GM20000 (cell line): ENCODE measurements around the gene UBE2L3.
A peak's percentile ranks its signal among the peaks of the same experiment; 100 is the strongest.

Source experiments
- DNase-seq: peaks from one replicate; pipeline ENCODE4 v3.0.0; 2012; ENCODE audit warnings: low spot score
- CTCF ChIP-seq: IDR thresholded peaks from 2 replicates; pipeline ENCODE4 v1.5.1; 2012; ENCODE audit warnings: mild to moderate bottlenecking, control low read depth; ENCODE audit errors: extremely low read depth, missing control alignments

UBE2L3 gene

DNA sequence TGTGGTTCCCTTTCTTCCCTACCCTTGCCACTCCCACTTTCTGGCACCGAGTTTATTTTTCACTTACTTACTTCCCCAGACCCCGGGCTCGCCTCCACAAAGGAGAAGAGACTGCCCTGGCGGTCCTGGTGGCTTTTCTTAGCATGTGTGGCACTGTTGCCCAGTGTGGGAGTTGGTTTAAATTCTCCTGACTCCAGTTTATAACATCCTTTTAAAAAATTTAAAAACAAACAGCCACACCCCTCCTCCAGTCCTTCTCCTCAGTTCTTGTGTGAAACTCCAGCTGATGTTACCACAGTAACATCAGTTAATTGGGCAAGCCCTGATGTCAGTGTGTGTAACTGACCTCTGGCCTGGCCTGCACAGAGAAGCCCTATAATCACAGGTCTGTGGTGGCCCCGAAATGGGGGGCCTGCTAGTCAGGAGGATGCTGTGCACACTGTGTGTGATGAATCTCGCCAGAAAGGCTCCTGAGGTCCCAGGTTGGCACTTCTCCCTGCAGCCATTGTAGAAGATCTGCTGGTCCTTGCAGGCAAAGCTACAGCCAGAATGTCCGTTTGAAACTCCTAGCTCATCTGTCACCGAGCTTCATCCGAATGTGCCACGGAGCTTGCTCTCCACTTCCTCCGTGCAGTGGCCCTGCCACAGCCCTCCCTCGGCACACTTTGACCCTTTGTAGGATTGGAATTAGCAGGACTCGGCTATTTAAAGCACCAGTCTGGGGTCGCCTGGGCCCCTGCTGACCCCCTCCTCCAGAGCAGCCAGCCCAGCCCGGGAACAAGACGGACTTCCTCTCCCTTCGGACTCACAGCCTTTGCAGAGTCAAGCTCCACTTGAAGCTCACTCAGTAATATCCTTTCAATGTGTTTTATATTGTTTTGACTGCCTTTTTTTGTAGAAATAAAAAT lies 54.8 kb downstream of the UBE2L3 start:
- no peak for TF ChIP-seq CTCF
- no peak for DNase-seq

DNA sequence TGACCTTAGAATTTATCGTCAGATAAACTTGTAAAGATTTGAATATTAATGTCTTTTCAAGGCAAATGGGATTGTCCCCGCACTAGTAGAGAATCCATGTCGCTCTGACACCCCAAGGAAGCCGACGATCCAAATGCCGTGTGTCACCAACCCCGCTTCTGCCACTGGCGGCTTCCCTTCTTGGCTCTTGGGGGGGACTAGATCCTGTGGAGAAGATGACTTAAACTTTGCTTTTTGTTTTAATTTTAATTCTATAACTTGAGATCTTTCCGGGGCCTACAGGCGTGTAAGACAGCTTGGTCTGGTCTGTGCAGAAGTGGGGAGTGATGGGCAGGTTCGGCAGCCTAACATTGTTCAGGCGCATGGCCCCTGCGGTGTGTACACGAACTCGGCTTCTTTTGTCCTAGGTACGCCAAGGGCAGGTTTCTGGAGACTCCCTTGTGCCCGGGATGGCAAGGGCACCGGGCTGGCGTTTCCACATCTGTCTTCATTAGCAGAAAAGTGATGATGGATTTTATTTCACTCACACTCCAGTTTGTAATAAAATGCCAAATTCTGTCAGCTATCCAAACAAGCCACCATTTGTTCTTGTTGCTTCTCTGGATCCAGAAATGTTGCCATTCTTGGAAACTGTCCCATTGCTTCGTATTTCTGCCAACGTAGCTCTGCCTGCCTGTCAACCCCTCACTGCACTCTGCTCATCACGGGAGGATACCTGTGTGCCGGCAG lies 55.6 kb downstream of the UBE2L3 start:
- no peak for DNase-seq
- TF ChIP-seq CTCF: no peak

- DNase-seq: no peak
- no peak for TF ChIP-seq CTCF
These were observed 56.1 kb downstream of the UBE2L3 start for GRCh38 chr22:21623648-21623970.

DNA sequence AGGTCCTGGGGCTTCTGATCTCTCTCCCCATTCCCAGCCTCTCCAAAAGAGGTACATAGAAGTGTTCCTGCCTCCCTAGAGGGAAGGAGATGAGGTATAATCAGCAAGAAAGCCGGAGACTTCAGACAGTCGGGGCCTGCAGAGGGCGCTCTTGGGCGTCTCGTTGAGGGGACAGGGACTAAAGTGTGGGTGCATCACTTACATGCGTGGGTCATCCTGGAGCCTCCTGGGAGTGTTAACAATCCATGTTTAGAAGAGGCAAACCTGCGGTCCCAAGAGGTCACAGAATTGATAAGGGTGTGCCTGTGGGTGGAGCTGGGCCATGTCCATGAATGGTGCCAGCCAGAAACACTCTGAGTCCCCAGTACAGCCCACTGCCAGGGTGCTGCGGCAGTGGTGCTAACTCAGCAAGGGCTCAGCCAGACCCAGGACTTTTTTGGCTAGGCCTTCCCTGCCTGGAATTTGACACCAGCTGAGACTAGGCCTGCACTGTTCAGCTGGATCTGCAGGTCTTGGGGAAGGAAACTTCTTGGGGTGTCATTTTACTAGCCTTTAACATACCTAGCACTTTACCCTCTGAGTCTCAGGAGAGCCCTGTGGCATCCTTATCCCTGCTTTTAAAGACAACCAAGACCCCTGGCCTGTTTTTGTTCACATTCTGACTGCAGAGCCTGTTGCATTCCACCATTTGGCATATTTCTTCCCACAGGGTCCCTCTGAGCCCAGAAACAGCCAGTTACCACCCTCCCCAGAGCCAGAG lies 56.8 kb downstream of the UBE2L3 start:
- peak; percentile 20 for TF ChIP-seq CTCF
- DNase-seq: no peak

- no peak for DNase-seq
- TF ChIP-seq CTCF: no peak
These were observed 57.6 kb downstream of the UBE2L3 start for GRCh38 chr22:21624880-21625791.

DNA sequence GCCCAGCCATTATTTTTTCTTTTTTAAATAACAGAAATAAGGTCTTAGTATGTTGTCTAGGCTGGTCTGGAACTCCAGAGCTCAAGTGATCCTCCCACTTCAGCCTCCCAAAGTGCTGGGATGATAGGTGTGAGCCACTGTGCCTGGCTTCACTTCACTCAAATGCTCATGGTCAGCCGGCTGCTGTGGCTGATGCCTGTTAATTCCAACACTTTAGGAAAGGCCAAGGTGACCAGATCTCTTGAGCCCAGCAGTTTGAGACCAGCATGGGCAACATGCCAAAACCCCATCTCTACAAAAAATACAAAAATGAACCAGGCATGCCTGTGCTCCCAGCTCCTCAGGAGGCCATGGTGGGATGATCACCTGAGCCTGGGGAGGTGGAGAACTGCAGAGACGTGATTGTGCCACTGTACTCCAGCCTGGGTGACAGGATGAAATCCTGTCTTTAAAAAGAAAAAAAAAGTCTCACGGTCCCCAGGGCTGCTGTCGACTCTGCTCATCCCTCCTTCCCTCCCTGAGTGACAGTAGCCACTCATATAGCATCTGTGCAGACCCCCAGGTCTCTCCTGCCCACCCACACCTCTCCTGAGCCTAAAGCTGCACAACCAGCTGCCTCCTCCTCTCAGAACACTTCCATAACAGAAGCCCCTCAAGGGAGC lies 58.7 kb downstream of the UBE2L3 start:
- DNase-seq: no peak
- no peak for TF ChIP-seq CTCF
